ENCODE measurements around the gene DDX21. TPM values are rescaled to one million over a fixed set of nuclear protein-coding genes. Genes with fewer than 3 reads are reported as not detected.
A peak's percentile ranks its signal among the peaks of the same experiment; 100 is the strongest.

The DDX21 gene
- total RNA-seq, 2 experiments from 2014 or later = 120 to 121 TPM

GRCh38 chr10:68988530-68989316 is 32.8 kb downstream of the DDX21 start, which contains the start of gene KIFBP:
KIFBP (plus strand) TSS chr10:68988803; CDS start chr10:68988833, 30 bp downstream.
- Mint-ChIP-seq H3K27ac (peak within 1 kb of the TSS; percentile 88), H3K4me3 (peak within 1 kb of the TSS; percentile 98), H3K9me3 (no peaks in the 10 kb centered on the region), H3K4me1 (ENCODE audit: low read depth) (peaks cover 58% of the 10 kb centered on the region), H3K27me3 (no peaks in the 10 kb centered on the region), H3K36me3 (ENCODE audit: low read depth) (peaks cover 35% of the 10 kb centered on the region)
- peak; percentile 43 for TF ChIP-seq CTCF (IDR thresholded peaks at IDR 0.05)
- DNase-seq (peak; percentile 60 to 95 (median 74)), ATAC-seq (ENCODE audit: poor library complexity) (peak; percentile 81)
- intact Hi-C loops (cut with DNase I, micrococcal nuclease) = loop anchor here (1.0 to 10.0 kb wide), 3 partner anchors 36 to 464 kb away; partner anchors contain the start of gene SLC25A16 (in 1 of the 2)
- POLR2A ChIA-PET = interaction anchor here (0.7 to 2.1 kb wide), 10 partner anchors 16 to 657 kb away, joined by 3 to 12 read pairs (median 4); partner anchors contain the start of genes DDX21, HNRNPH3 and SRGN
- Histone ChIP-seq H3K27ac (ENCODE audit: low read depth in 1 of 2, low read length in 2 of 2) (peak within 1 kb of the TSS; percentile 55 to 69), H3K4me3 (ENCODE audit: low read length) (peak within 1 kb of the TSS; percentile 90), H3K9me3 (ENCODE audit: control insufficient read depth in 1 of 2, insufficient read depth in 1 of 2, low read length in 2 of 2) (no peaks in the 10 kb centered on the region), H3K36me3 (ENCODE audit: insufficient read depth, low read length) (peaks cover 14% of the 10 kb centered on the region), H3K4me1 (ENCODE audit: insufficient read depth, low read length) (peaks cover 39% of the 10 kb centered on the region), H3K27me3 (ENCODE audit: control insufficient read depth in 1 of 2, insufficient read depth in 2 of 2, low read length in 2 of 2) (no peaks in the 10 kb centered on the region)
- CTCF ChIA-PET = interaction anchor here (0.6 to 1.3 kb wide), 9 partner anchors 11 to 481 kb away, joined by 3 to 4 read pairs (median 3); no protein-coding TSS in a partner anchor

GRCh38 chr10:68989317-68989990 is 33.5 kb downstream of the DDX21 start:
- Histone ChIP-seq H3K9me3 (ENCODE audit: control insufficient read depth in 1 of 2, insufficient read depth in 1 of 2, low read length in 2 of 2) (no peaks in the 10 kb centered on the region), H3K4me3 (ENCODE audit: low read length) (peak overlapping the region; percentile 90), H3K27me3 (ENCODE audit: control insufficient read depth in 1 of 2, insufficient read depth in 2 of 2, low read length in 2 of 2) (no peaks in the 10 kb centered on the region), H3K36me3 (ENCODE audit: insufficient read depth, low read length) (peaks cover 7% of the 10 kb centered on the region), H3K4me1 (ENCODE audit: insufficient read depth, low read length) (peaks cover 39% of the 10 kb centered on the region), H3K27ac (ENCODE audit: low read depth in 1 of 2, low read length in 2 of 2) (peak overlapping the region; percentile 55 to 69)
- Mint-ChIP-seq H3K36me3 (ENCODE audit: low read depth) (peaks cover 27% of the 10 kb centered on the region), H3K4me1 (ENCODE audit: low read depth) (peaks cover 61% of the 10 kb centered on the region), H3K4me3 (peak overlapping the region; percentile 98), H3K27me3 (no peaks in the 10 kb centered on the region), H3K9me3 (no peaks in the 10 kb centered on the region), H3K27ac (peak overlapping the region; percentile 88)
- CTCF ChIA-PET = interaction anchor here (0.8 to 1.3 kb wide), 6 partner anchors 11 to 150 kb away, joined by 3 to 4 read pairs (median 3); no protein-coding TSS in a partner anchor
- ATAC-seq (ENCODE audit: poor library complexity) = no peak
- TF ChIP-seq CTCF (IDR thresholded peaks at IDR 0.05) = no peak
- POLR2A ChIA-PET = interaction anchor here (0.7 to 1.6 kb wide), 8 partner anchors 15 to 658 kb away, joined by 3 to 8 read pairs (median 4); partner anchors contain the start of genes DDX21, HNRNPH3 and SRGN
- DNase-seq = peak in 1 of 14 experiments; percentile 5
- intact Hi-C loops (cut with DNase I, micrococcal nuclease) = loop anchor here in 1 of 2 experiments (5.0 to 10.0 kb wide), 2 partner anchors 37 to 465 kb away; partner anchors contain the start of gene SLC25A16
